Activated T-helper 1 cell treated with anti-CD3 and anti-CD28 coated beads, Interleukin-12 subunit alpha, Interleukin-12 subunit beta, Interleukin-2, Interleukin-4 antibody, amounts not matched to agents 30 ng/mL and 10 ng/mL and 1 ng/mL, durations not matched to agents 14 hours and 24 hours and 36 hours (primary cell): ENCODE measurements around the gene RAB1B. TPM values are rescaled to one million over a fixed set of nuclear protein-coding genes. Genes with fewer than 3 reads are reported as not detected.
"Not testable (repeated sequence)": the region's sequence is repeated elsewhere in the genome, so short reads cannot be mapped to it uniquely, and the experiment has no call there.

Experiments used
- DNase-seq: peaks from one replicate; pipeline ENCODE4 v3.0.0; 2021; ENCODE audit warnings: low spot score
- H3K27ac Mint-ChIP-seq: one replicate; pipeline ENCODE4 v1.8.0; 2021; ENCODE audit warnings: mild to moderate bottlenecking, mixed read lengths
- H3K27me3 Mint-ChIP-seq: one replicate; pipeline ENCODE4 v1.8.0; 2022; ENCODE audit warnings: mild to moderate bottlenecking, moderate library complexity, mixed read lengths; ENCODE audit not compliant: insufficient read depth
- H3K36me3 Mint-ChIP-seq: one replicate; pipeline ENCODE4 v1.8.0; 2021; ENCODE audit warnings: low read depth, mixed read lengths
- H3K4me1 Mint-ChIP-seq: one replicate; pipeline ENCODE4 v1.8.0; 2021; ENCODE audit warnings: low read depth, mixed read lengths
- H3K4me3 Mint-ChIP-seq: one replicate; pipeline ENCODE4 v1.8.0; 2021; ENCODE audit warnings: mild to moderate bottlenecking, moderate library complexity, mixed read lengths
- H3K9me3 Mint-ChIP-seq: one replicate; pipeline ENCODE4 v1.8.0; 2021; ENCODE audit warnings: mixed read lengths
- intact Hi-C: fragments of 100-400 bp; cut with micrococcal nuclease; formaldehyde crosslinking; loops from one replicate; pipeline ENCODE4 v1.15.1; 2024
- total RNA-seq: library from RNA; stranded (reverse); gene quantifications from 2 replicates; pipeline ENCODE4 v1.2.3, GENCODE V29; 2022

Gene RAB1B
- total RNA-seq, 1 donor from 2014 or later, result 123 TPM

DNA sequence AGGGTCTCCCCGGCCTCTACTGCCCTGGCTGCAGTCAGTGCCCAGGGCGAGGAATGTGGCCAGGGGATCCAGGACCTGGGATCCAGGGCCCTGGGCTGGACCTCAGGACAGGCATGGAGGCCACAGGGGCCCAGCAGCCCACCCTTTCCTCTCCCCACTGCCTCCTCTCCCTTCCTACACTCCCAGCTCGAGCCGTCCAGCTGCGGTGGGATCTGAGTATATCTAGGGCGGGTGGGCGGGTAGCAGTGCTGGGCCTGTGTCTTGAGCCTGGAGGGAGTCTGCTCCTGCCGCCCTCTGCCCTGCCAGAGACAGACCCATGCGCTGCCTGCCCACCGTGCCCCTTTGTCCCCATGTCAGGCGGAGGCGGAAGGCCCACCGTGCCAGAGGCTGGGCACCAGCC, 8.2 kb downstream of the RAB1B start:
- H3K27ac Mint-ChIP-seq, H3K4me1 Mint-ChIP-seq, DNase-seq, H3K27me3 Mint-ChIP-seq, H3K9me3 Mint-ChIP-seq, intact Hi-C loops: not testable (repeated sequence)
- H3K36me3 Mint-ChIP-seq, result peaks cover 20% of the 10 kb centered on the region
- H3K4me3 Mint-ChIP-seq, result peak overlapping the region; percentile 56

DNA sequence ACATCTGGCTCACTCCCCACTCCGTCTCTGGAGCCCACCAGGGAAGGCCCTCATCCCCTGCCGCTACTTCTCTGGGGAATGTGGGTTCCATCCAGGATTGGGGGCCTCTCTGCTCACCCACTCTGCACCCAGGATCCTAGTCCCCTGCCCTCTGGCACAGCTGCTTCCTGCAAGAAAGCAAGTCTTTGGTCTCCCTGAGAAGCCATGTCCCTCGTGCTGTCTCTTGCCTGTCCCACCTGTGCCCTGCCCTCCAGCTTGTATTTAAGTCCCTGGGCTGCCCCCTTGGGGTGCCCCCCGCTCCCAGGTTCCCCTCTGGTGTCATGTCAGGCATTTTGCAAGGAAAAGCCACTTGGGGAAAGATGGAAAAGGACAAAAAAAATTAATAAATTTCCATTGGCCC, 8.6 kb downstream of the RAB1B start:
- DNase-seq, H3K9me3 Mint-ChIP-seq, H3K27ac Mint-ChIP-seq, H3K27me3 Mint-ChIP-seq, intact Hi-C loops, H3K4me1 Mint-ChIP-seq: not testable (repeated sequence)
- Mint-ChIP-seq H3K4me3 (peak overlapping the region; percentile 56), H3K36me3 (peaks cover 20% of the 10 kb centered on the region)

DNA sequence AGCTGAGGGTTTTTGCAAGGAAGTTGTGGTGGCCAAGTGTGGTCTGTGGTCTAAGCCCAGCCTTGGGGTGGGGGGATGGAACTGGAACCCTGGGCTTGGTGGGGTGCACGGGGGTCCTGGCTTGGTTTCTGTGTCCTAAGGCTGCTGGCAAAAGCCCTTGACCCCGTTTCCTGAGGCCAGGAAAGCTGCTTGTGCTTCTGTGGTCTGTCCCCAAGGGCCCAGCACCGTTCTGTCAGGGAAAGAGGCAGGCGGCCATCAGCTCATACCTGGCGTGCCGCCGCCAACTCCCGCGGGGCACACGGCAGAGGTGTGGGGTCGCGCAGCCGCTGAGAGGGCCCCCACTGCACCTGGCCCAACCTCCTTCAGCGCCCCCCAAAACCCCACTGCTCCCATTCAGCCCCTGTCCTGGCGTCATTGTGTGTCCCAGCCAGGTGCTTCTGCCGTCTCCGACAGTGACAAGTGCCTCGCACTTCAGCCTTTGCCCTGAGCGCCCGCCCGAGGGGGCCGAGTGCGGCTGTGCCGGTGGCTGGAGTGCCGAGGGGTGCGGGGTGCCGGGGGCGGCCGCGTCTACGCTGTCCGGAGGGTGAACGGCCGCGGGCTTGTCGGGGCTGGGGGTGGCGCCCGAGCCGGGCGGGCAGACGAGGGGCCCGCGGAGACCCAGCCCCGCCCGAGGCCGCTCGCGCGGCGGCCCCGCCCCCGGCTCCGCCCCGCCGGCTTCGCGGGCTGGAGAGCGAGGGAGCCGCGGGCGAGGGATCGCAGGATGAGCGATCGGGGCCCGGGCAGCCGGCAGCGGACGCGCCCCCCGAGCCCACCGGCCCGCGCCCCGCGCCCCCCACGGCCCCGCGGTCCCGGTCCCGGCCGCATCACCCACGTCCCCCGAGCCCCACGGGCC, 9.3 kb downstream of the RAB1B start, which contains the start of gene CNIH2:
Gene CNIH2, plus strand, starts transcription at position 705 of the 892 bp plus-strand sequence. CDS start 282 bp downstream, outside the sequence.
- Mint-ChIP-seq H3K27ac (peak within 1 kb of the TSS; percentile 48), H3K4me1 (peaks cover 13% of the 10 kb centered on the region), H3K9me3 (no peaks in the 10 kb centered on the region), H3K27me3 (peaks cover 10% of the 10 kb centered on the region), H3K4me3 (peak within 1 kb of the TSS; percentile 61), H3K36me3 (peaks cover 20% of the 10 kb centered on the region)
- peak; percentile 51 for DNase-seq
- intact Hi-C loops, result loop anchor here (1.0 kb wide), 1 partner anchor 9 kb away; the partner anchor contains the start of gene RAB1B

DNA sequence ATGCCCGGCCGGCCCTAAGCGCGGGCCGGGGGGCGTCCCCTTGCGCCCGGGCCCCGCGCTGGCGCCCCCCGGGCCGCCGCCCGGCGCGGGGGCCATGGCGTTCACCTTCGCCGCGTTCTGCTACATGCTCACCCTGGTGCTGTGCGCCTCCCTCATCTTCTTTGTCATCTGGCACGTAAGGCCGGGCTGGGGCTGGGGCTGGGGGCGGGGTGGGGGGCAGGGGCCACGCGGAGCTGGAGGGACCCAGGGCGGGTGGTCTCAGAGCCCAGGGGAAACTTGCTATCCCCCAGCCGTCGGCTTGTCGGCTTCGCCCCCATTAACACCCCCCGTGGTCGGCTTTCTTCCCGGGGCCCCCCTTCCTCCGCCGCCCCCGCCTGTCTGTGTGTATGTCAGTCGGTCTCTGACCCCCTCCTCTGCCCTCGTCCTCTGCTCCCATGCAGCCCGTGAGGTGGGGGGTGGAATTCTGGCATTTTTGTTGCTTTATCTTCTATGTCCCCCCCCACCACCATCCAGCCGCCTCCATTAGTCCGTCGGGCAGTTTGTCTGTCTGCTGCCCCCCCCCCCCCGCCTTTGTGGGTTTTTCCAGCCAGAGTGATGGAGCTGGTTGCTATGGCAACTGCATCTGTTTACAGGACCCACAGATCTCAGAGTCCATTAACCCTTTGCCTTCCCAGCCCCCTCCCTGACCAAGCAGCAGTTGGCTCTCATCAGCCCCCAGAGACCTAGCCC, 10.1 kb downstream of the RAB1B start:
- DNase-seq, result no peak
- Mint-ChIP-seq H3K4me3 (peak overlapping the region; percentile 61), H3K36me3 (peaks cover 17% of the 10 kb centered on the region), H3K9me3 (no peaks in the 10 kb centered on the region), H3K27ac (peak overlapping the region; percentile 48), H3K27me3 (peaks cover 10% of the 10 kb centered on the region), H3K4me1 (peaks cover 18% of the 10 kb centered on the region)
- intact Hi-C loops, result loop anchor here (1.0 kb wide), 1 partner anchor 10 kb away; the partner anchor contains the start of gene RAB1B

DNA sequence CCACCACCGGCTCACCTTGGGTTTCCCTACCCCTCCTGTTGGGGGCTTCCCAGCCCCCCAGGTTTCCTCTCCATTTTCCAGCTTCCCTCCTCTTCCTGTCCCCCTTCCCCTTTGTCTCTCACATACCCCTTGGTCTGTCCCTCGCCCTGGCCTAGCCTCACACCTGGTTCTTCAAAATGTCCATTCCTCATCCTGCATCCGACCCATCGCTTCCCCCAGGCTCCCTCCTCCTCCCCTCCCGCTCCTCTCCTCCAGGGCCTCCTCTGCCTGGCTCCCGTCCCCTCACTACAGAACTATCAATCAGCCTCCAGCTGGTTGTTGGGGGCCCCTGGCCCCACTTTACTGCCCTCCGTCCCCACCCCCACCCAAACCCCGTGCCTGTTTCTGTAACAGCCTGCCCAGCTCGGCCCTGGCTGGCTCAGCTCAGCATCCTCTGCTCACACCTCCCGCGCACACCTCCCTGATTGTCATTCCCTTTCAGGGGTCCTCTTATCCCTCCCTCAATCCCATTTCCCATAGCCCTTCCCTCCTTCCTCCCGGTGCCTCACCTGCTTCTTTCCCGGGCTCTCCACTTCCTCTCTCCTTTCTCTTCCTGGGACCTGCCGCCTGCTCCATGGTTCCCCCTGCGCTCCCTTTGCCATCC, 10.8 kb downstream of the RAB1B start:
- Mint-ChIP-seq H3K4me3 (peak overlapping the region; percentile 61), H3K27me3 (peaks cover 10% of the 10 kb centered on the region), H3K27ac (peak overlapping the region; percentile 72), H3K4me1 (peaks cover 18% of the 10 kb centered on the region), H3K36me3 (peaks cover 13% of the 10 kb centered on the region), H3K9me3 (no peaks in the 10 kb centered on the region)
- intact Hi-C loops, result no loop called here
- DNase-seq, result no peak

DNA sequence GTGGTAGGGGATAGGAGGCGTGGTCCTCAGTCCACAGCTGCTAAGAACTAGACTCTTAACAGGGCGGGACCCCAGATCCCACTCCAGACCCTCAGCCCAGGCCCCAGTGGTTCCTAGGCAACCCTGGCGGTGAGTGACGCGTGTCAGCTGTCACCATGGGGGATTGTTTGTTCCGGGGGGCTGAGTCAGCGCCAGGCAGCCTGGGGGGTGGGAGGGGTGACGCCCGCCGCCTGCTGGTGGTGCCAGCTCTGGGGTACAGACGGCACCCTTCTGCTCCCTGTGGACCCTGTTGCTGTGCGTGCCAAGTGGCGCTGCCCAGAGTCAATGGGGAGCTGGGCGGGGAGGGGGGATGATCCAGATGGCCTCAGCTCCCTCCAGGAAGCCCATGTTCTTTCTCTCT, 12.0 kb downstream of the RAB1B start:
- DNase-seq, result no peak
- H3K36me3 Mint-ChIP-seq, result peaks cover 12% of the 10 kb centered on the region
- no peak overlapping the region for H3K4me3 Mint-ChIP-seq
- H3K27me3 Mint-ChIP-seq, result peaks cover 10% of the 10 kb centered on the region
- peaks cover 18% of the 10 kb centered on the region for H3K4me1 Mint-ChIP-seq
- H3K9me3 Mint-ChIP-seq, result no peaks in the 10 kb centered on the region
- no peak overlapping the region for H3K27ac Mint-ChIP-seq
- intact Hi-C loops, result no loop called here

DNA sequence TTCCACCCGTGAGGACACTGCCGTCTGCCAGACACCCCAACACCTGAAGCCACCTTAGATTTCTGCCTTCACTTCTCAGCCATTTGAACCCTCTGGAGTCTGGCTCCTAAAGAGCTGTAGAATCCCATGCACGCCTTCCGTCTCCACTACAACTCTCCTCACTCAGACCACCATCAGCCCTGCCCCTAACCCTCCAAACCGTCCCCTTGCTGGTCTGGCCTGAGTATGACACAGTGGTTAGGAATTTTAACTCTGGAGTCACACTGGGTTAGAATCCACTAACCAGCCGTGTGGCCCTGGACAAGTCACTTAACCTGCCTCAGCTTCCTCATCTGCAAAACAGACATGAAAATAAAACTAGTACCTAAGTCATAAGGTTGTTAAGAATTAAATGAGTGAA, 12.6 kb downstream of the RAB1B start:
- no peak overlapping the region for H3K4me3 Mint-ChIP-seq
- H3K4me1 Mint-ChIP-seq, result peaks cover 18% of the 10 kb centered on the region
- intact Hi-C loops, result no loop called here

DNA sequence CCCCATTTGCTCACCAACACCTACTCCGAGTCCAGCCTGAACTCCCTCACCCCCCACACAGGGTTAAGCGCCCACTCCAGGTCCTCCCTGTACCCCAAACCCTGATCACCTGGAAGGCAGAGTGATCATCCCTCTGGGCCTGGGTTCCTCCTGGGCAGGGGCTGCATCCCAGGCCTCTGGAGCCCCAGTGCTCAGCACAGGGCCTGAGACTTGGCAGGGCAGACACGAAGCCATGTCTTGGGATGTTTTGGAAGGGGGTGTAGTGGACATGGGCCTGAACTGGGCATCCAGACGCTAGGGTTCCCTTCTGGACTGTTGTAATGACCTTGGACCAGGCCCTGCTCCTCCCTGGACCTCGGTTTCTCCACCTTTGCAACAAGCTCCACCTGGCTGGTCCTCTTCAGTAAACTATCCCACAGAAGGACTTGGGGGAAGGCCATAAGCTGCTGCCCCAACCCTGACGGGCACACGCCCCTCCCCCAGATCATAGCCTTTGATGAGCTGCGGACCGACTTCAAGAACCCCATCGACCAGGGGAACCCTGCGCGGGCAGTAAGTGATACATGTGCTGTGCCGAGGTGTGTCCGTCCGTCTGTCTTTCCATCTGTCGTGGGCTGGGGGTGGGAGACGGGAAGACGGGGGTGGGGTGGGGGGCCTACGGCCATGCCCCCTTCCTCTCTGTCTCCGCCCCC, 13.5 kb downstream of the RAB1B start:
- Mint-ChIP-seq H3K9me3 (no peaks in the 10 kb centered on the region), H3K27me3 (peaks cover 10% of the 10 kb centered on the region), H3K4me3 (no peak overlapping the region), H3K4me1 (peaks cover 21% of the 10 kb centered on the region), H3K36me3 (peaks cover 8% of the 10 kb centered on the region), H3K27ac (peak overlapping the region; percentile 29)
- intact Hi-C loops, result loop anchor here (1.0 kb wide), 2 partner anchors 14 to 60 kb away; partner anchors contain the start of gene RAB1B
- no peak for DNase-seq

More for the DNA sequence above, 12.6 kb downstream of the RAB1B start:
- Mint-ChIP-seq H3K27ac (no peak overlapping the region), H3K27me3 (peaks cover 10% of the 10 kb centered on the region), H3K36me3 (peaks cover 8% of the 10 kb centered on the region), H3K9me3 (no peaks in the 10 kb centered on the region)
- no peak for DNase-seq

DNA sequence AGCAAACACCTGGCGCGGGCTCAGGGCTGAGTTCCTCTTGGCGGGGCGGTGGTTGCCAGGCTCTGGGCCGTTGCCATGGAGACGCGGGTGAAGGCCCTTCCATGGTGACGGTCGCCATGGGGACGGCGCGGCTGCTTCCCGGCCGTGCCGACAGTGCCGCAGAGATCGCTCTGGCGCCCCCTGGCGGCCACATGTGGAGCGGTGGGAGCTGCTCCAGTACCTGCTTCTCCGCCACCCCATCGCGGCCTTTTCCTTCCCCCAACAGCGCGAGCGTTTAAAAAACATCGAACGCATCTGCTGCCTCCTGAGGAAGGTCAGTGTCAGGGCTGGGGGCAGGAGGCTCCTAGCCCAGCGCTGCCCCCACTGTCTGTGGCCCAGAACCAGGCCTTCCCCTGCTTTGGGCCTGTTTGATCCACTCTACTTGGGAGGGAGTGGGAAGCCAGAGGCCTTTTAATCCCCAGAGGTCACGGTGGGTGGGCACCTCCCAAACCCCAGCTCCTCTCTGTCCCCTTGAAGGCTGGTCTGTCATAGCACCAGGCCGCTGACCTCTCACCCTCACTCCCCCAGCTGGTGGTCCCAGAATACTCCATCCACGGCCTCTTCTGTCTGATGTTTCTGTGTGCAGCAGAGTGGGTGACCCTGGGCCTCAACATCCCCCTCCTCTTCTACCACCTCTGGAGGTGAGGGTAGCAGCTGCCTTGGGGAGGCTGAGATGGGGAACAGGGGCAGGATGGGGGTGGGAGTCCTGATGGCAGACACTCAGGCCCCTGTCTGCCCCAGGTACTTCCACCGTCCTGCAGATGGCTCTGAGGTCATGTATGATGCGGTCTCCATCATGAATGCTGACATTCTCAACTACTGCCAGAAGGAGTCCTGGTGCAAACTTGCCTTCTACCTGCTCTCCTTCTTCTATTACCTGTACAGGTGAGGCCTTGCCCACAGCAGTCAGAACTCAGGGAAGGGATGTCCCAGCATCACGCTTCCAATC, 14.3 kb downstream of the RAB1B start:
- H3K4me3 Mint-ChIP-seq, result no peak overlapping the region
- peak; percentile 98 for DNase-seq
- H3K4me1 Mint-ChIP-seq, result peaks cover 29% of the 10 kb centered on the region
- H3K27ac Mint-ChIP-seq, result peak overlapping the region; percentile 40
- no peaks in the 10 kb centered on the region for H3K9me3 Mint-ChIP-seq
- H3K36me3 Mint-ChIP-seq, result peaks cover 6% of the 10 kb centered on the region
- intact Hi-C loops, result loop anchor here (1.0 kb wide), 2 partner anchors 14 to 60 kb away; partner anchors contain the start of gene RAB1B
- H3K27me3 Mint-ChIP-seq, result peaks cover 10% of the 10 kb centered on the region

DNA sequence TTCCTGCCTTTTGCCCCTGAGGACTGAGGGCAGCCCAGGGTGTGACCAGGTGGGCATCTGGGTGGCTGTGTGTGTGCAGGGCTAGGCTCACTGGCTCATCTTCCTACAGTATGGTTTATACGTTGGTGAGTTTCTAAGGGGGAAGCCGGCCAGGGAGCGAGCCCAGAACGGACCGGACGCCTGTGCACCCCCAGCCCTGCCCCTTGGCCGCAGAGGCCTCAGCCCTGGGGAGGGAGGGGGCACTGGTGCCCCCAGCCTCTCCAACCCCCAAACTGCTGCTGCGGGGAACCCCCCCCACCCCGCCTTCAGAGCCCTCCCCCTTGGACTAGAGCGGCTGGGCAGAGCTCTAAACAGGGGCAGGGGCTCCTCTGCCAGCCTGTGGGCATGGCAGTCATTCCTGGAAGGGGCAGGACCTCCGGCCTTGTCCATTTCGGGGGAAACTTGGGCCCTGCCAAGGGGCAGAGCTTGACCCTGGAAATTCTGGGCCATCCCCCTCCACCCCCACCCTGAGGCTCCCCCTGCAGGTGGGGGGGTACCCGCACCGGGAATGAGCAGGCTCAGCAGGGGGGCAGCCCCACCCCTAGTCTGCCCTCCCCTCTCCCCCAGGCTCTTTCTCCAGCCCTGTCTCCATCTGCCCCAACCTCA, 15.1 kb downstream of the RAB1B start:
- peaks cover 29% of the 10 kb centered on the region for H3K4me1 Mint-ChIP-seq
- H3K4me3 Mint-ChIP-seq, result no peak overlapping the region
- intact Hi-C loops, result no loop called here

DNA sequence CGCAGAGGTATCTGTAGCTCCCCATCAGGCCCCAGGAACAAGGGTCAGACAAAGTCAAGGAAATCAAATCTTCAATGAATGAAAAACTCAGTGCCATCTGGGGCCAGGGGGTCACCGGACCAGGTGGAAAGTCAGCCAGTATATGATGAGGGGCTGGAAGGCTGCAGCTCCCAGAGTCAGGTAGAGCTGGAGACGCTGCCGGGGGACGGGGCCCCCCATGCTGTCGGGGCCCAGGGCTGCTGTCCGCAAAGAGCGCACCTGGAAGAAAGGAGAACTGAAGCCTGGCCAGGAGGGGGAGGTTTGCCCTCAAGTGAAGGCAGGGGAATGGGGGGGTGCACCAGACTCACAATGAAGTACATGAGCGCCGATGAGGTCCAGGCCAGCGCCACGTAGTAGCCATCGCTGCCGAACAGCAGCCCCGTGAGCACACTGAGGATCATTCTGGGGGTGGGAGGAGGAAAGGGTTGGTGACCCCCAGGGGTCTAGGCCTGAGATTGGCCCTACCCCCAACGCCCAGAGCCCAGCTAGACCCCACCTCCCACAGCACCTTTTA, 16.2 kb downstream of the RAB1B start:
- Mint-ChIP-seq H3K4me1 (peaks cover 36% of the 10 kb centered on the region), H3K36me3 (peaks cover 9% of the 10 kb centered on the region), H3K27me3 (peaks cover 11% of the 10 kb centered on the region), H3K4me3 (no peak overlapping the region), H3K9me3 (no peaks in the 10 kb centered on the region), H3K27ac (no peak overlapping the region)
- intact Hi-C loops, result no loop called here
- no peak for DNase-seq

More for the DNA sequence above, 15.1 kb downstream of the RAB1B start:
- H3K27me3 Mint-ChIP-seq, result peaks cover 10% of the 10 kb centered on the region
- H3K36me3 Mint-ChIP-seq, result peaks cover 6% of the 10 kb centered on the region
- peak overlapping the region; percentile 58 for H3K27ac Mint-ChIP-seq
- no peak for DNase-seq
- H3K9me3 Mint-ChIP-seq, result no peaks in the 10 kb centered on the region
